H9 (cell line): ENCODE results near the gene RAB29. TPM values are rescaled to one million over a fixed set of nuclear protein-coding genes. Genes with fewer than 3 reads are reported as not detected.
A peak's percentile ranks its signal among the peaks of the same experiment; 100 is the strongest.

Experiments used
- DNase-seq: peaks from one replicate; pipeline ENCODE4 v3.0.0-alpha.2; 2017
- H2AFZ ChIP-seq: one replicate; pipeline ENCODE4 v1.6.1; 2013; ENCODE audit warnings: mild to moderate bottlenecking, low read length, control low read depth, moderate library complexity
- H2AK5ac ChIP-seq: 2 replicates; pipeline ENCODE4 v1.6.1; 2013; ENCODE audit warnings: low read length, control low read depth, mixed read lengths; ENCODE audit not compliant: insufficient read length
- H2BK120ac ChIP-seq: one replicate; pipeline ENCODE4 v1.6.1; 2013; ENCODE audit warnings: low read depth, mild to moderate bottlenecking, low read length, control low read depth, inconsistent platforms; ENCODE audit not compliant: poor library complexity, severe bottlenecking
- H2BK12ac ChIP-seq: 2 replicates; pipeline ENCODE4 v1.6.1; 2013; ENCODE audit warnings: low read length, control low read depth, mixed read lengths, low read depth; ENCODE audit not compliant: insufficient read length
- H2BK15ac ChIP-seq: 2 replicates; pipeline ENCODE4 v1.6.1; 2013; ENCODE audit warnings: low read depth, low read length, control low read depth
- H2BK20ac ChIP-seq: one replicate; pipeline ENCODE4 v1.6.1; 2013; ENCODE audit warnings: low read depth, mild to moderate bottlenecking, low read length, control low read depth, inconsistent platforms; ENCODE audit not compliant: poor library complexity, severe bottlenecking
- H2BK5ac ChIP-seq: 2 replicates; pipeline ENCODE4 v1.6.1; 2013; ENCODE audit warnings: low read length, control low read depth, mixed read lengths; ENCODE audit not compliant: insufficient read length
- H3K14ac ChIP-seq: 2 replicates; pipeline ENCODE4 v1.6.1; 2013; ENCODE audit warnings: low read length, control low read depth; ENCODE audit not compliant: insufficient read depth
- H3K18ac ChIP-seq: 2 replicates; pipeline ENCODE4 v1.6.1; 2013; ENCODE audit warnings: low read depth, mild to moderate bottlenecking, mixed read lengths, low read length, control low read depth; ENCODE audit not compliant: insufficient read length
- H3K23ac ChIP-seq: 2 replicates; pipeline ENCODE4 v1.6.1; 2013; ENCODE audit warnings: low read length, control low read depth, mixed read lengths, low read depth; ENCODE audit not compliant: insufficient read length
- H3K23me2 ChIP-seq: 2 replicates; pipeline ENCODE4 v1.6.1; 2013; ENCODE audit warnings: low read depth, mild to moderate bottlenecking, mixed read lengths, low read length, control low read depth; ENCODE audit not compliant: insufficient read length, poor library complexity, severe bottlenecking
- H3K27ac ChIP-seq: 2 replicates; pipeline ENCODE4 v1.5.1; 2013; ENCODE audit warnings: low read length, control low read depth, mixed read lengths, low read depth; ENCODE audit not compliant: insufficient read length
- H3K27me3 ChIP-seq: 2 replicates; pipeline ENCODE4 v1.6.1; 2013; ENCODE audit warnings: low read length, control low read depth, inconsistent platforms; ENCODE audit not compliant: insufficient read depth
- H3K4ac ChIP-seq: 2 replicates; pipeline ENCODE4 v1.6.1; 2013; ENCODE audit warnings: low read depth, mild to moderate bottlenecking, control low read depth, inconsistent platforms, low read length, moderate library complexity
- H3K4me1 ChIP-seq: 2 replicates; pipeline ENCODE4 v1.6.1; 2013; ENCODE audit warnings: low read length, control low read depth, inconsistent platforms; ENCODE audit not compliant: insufficient read depth
- H3K4me2 ChIP-seq: 2 replicates; pipeline ENCODE4 v1.6.1; 2013; ENCODE audit warnings: low read length, control low read depth, mixed read lengths; ENCODE audit not compliant: insufficient read length, insufficient read depth
- H3K56ac ChIP-seq: 2 replicates; pipeline ENCODE4 v1.6.1; 2013; ENCODE audit warnings: low read depth, mild to moderate bottlenecking, mixed read lengths, low read length, control low read depth; ENCODE audit not compliant: insufficient read length
- H3K79me1 ChIP-seq: 2 replicates; pipeline ENCODE4 v1.6.1; 2013; ENCODE audit warnings: low read depth, mild to moderate bottlenecking, moderate library complexity, low read length, control low read depth, inconsistent platforms; ENCODE audit not compliant: insufficient read depth, poor library complexity, severe bottlenecking
- H3K79me2 ChIP-seq: 2 replicates; pipeline ENCODE4 v1.6.1; 2013; ENCODE audit warnings: low read length, control low read depth, inconsistent platforms; ENCODE audit not compliant: insufficient read depth
- H3K9ac ChIP-seq: 2 replicates; pipeline ENCODE4 v1.6.1; 2013; ENCODE audit warnings: low read length, control low read depth, mixed read lengths; ENCODE audit not compliant: insufficient read length; ENCODE audit errors: extremely low read depth
- H3K9me3 ChIP-seq: one replicate; pipeline ENCODE4 v1.6.1; 2013; ENCODE audit warnings: low read depth, low read length, inconsistent platforms; ENCODE audit not compliant: control insufficient read depth
- H3T11ph ChIP-seq: one replicate; pipeline ENCODE4 v1.6.1; 2013; ENCODE audit warnings: mild to moderate bottlenecking, low read length, control low read depth, inconsistent platforms
- H4K20me1 ChIP-seq: one replicate; pipeline ENCODE4 v1.6.1; 2013; ENCODE audit not compliant: control insufficient read depth, insufficient read length, insufficient read depth
- H4K5ac ChIP-seq: 2 replicates; pipeline ENCODE4 v1.6.1; 2013; ENCODE audit warnings: low read depth, mild to moderate bottlenecking, mixed read lengths, low read length, control low read depth; ENCODE audit not compliant: insufficient read length
- H4K8ac ChIP-seq: replicated peaks from 2 replicates; pipeline ENCODE4 v1.6.1; 2013; ENCODE audit warnings: low read length, control low read depth, mixed read lengths, low read depth; ENCODE audit not compliant: insufficient read length
- H4K91ac ChIP-seq: 2 replicates; pipeline ENCODE4 v1.6.1; 2013; ENCODE audit warnings: low read depth, mild to moderate bottlenecking, moderate library complexity, mixed read lengths, low read length, control low read depth; ENCODE audit not compliant: insufficient read length
- H3K27ac Mint-ChIP-seq, 3 experiments: 2 replicates in 2 of 3; 3 replicates in 1 of 3; pipeline ENCODE4 v1.8.0; 2020 to 2021; ENCODE audit warnings: mixed read lengths in 3 of 3, mild to moderate bottlenecking in 1 of 3, moderate library complexity in 1 of 3
- H3K27me3 Mint-ChIP-seq: 2 replicates; pipeline ENCODE4 v1.8.0; 2021; ENCODE audit warnings: low read depth, mild to moderate bottlenecking, moderate library complexity, mixed read lengths
- H3K36me3 Mint-ChIP-seq, 3 experiments: 2 replicates in 2 of 3; 3 replicates in 1 of 3; pipeline ENCODE4 v1.8.0; 2020 to 2021; ENCODE audit warnings: low read depth in 3 of 3, mixed read lengths in 3 of 3; ENCODE audit not compliant: insufficient read depth in 1 of 3
- H3K4me1 Mint-ChIP-seq, 2 experiments: 2 replicates each; pipeline ENCODE4 v1.8.0; 2020; ENCODE audit warnings: mixed read lengths in 2 of 2
- H3K4me3 Mint-ChIP-seq, 2 experiments: 2 replicates in 1 of 2; 3 replicates in 1 of 2; pipeline ENCODE4 v1.8.0; 2020 to 2021; ENCODE audit warnings: mild to moderate bottlenecking in 2 of 2, mixed read lengths in 2 of 2, moderate library complexity in 1 of 2
- H3K9me3 Mint-ChIP-seq, 2 experiments: 2 replicates in 1 of 2; 3 replicates in 1 of 2; pipeline ENCODE4 v1.8.0; 2020; ENCODE audit warnings: mild to moderate bottlenecking in 2 of 2, mixed read lengths in 2 of 2, moderate library complexity in 1 of 2
- WGBS: extraction: QIAGEN DNeasy Blood & Tissue Kit; methylation state at CpG from one replicate; pipeline ENCODE4 v1.1.7; 2013; ENCODE audit warnings: missing lambda C conversion rate, low lambda C conversion rate, mixed read lengths; ENCODE audit not compliant: insufficient read length; ENCODE audit errors: extremely low coverage; 5-methylcytosine and 5-hydroxymethylcytosine counted together
- total RNA-seq: library from RNA; stranded (reverse); gene quantifications from 2 replicates; pipeline ENCODE4 v1.2.1, GENCODE V29; 2021
- TF ChIP-seq, protein P1 (sequence below): fragments of 200-600 bp; sonication (generic); conservative IDR thresholded peaks from 3 replicates; pipeline ENCODE4 v1.8.0; 2021; ENCODE audit warnings: antibody characterized with exemption, mild to moderate bottlenecking

The RAB29 gene
- total RNA-seq, 1 experiment from 2014 or later, result 4.2 TPM

DNA sequence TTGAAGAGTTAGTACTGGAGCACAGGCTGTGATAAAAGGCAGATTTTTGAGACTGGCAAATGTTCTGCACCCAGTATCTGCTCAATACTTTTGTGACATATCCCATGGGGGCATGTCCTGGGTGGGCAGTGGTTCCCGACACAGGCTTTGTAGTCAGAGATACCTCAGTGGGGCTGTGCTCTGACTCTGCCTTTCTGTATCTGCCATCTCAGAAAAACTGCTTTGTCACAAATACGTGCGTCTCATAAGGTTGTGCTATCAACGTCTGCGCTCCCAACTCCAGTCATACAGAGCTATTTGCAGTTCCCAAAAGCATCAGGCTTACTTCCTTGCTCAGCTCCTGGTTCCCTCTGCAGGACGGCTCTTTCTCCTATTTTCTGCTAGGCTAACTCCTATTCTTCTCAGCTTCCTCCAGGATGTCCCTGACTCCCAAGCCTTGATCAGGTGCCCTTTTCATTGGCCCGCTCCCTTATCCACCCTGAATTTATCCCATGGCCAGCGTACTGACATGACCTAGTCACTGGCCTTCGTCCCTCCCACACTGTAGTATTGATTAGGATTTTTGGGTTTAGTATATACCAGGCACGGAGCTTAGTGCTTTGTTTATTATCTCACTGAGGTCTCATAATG, 12.1 kb upstream of the RAB29 start:
- no peak overlapping the region for H3K4me2 ChIP-seq
- H2AFZ ChIP-seq, result no peak overlapping the region
- no peak overlapping the region for H2BK120ac ChIP-seq
- WGBS, result no CpG with 5 or more reads among the region's 10 CpGs
- DNase-seq, result no peak
- H3K9ac ChIP-seq, result no peak overlapping the region
- H4K91ac ChIP-seq, result no peak overlapping the region
- no peaks in the 10 kb centered on the region for H3K23me2 ChIP-seq
- H2AK5ac ChIP-seq, result no peak overlapping the region
- no peaks in the 10 kb centered on the region for H3K79me2 ChIP-seq
- no peak overlapping the region for H2BK12ac ChIP-seq
- H3K56ac ChIP-seq, result no peak overlapping the region
- no peak overlapping the region for H2BK15ac ChIP-seq
- H4K20me1 ChIP-seq, result no peaks in the 10 kb centered on the region
- Mint-ChIP-seq H3K9me3 (no peaks in the 10 kb centered on the region), H3K4me1 (peaks cover 2 to 8% of the 10 kb centered on the region in 2 experiments; a peak in 3 of 4 replicates), H3K36me3 (peaks cover 8 to 18% (median 15%) of the 10 kb centered on the region in 3 experiments; a peak in 6 of 7 replicates), H3K4me3 (no peak overlapping the region), H3K27me3 (no peaks in the 10 kb centered on the region), H3K27ac (peak overlapping the region in 2 of 3 experiments; percentile 0 to 10; a peak in 3 of 7 replicates)
- no peak overlapping the region for H3K4ac ChIP-seq
- H4K5ac ChIP-seq, result no peak overlapping the region
- no peak overlapping the region for H3T11ph ChIP-seq
- H3K18ac ChIP-seq, result no peak overlapping the region
- no peak overlapping the region for H4K8ac ChIP-seq
- no peak overlapping the region for H3K27ac ChIP-seq
- TF ChIP-seq, protein P1, sequence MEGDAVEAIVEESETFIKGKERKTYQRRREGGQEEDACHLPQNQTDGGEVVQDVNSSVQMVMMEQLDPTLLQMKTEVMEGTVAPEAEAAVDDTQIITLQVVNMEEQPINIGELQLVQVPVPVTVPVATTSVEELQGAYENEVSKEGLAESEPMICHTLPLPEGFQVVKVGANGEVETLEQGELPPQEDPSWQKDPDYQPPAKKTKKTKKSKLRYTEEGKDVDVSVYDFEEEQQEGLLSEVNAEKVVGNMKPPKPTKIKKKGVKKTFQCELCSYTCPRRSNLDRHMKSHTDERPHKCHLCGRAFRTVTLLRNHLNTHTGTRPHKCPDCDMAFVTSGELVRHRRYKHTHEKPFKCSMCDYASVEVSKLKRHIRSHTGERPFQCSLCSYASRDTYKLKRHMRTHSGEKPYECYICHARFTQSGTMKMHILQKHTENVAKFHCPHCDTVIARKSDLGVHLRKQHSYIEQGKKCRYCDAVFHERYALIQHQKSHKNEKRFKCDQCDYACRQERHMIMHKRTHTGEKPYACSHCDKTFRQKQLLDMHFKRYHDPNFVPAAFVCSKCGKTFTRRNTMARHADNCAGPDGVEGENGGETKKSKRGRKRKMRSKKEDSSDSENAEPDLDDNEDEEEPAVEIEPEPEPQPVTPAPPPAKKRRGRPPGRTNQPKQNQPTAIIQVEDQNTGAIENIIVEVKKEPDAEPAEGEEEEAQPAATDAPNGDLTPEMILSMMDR, result no peak
- no peak overlapping the region for H3K14ac ChIP-seq
- H3K79me1 ChIP-seq, result no peaks in the 10 kb centered on the region
- H2BK20ac ChIP-seq, result no peak overlapping the region
- H3K23ac ChIP-seq, result no peak overlapping the region
- no peaks in the 10 kb centered on the region for H3K4me1 ChIP-seq
- no peak overlapping the region for H2BK5ac ChIP-seq
- no peaks in the 10 kb centered on the region for H3K27me3 ChIP-seq
- H3K9me3 ChIP-seq, result no peaks in the 10 kb centered on the region
